Measurements from ENCODE around the gene TRIM17.

TRIM17 gene

DNA sequence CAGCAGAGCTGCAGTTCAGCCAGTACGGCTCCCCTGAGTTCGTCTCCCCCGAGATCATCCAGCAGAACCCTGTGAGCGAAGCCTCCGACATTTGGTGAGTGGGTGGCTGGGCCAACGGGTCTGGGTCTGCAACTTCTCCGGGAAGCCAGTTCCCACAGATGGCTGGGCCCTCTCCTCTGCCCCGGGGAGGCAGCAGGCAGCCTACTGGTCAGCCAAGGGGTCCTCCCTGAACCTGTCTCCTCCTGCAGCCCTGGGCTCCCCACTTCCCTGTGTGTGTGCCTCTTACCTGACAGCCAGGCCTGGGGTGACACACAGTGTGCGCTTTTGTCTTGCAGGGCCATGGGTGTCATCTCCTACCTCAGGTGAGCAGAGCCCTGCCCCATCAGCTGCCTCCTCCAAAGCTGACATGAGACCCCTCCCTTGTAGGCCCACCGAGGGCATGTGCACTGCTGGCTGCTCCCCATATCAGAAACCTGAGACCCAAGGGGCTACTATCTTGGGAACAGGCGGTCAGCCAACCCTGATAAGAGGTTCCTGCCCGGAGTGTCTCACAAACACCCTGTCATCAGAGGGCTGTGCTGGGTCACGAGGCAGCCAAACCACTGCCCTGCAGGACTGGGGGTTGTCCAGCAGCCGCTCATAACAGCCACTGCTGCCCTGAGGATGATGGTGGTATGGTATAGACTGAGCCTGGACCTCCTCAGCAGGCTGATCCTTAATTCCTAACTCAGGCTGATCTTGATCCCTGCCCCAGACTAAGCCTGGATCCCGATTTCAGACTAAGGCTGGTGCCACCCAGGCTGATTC is 47.7 kb downstream of the TRIM17 start:
- DNase-seq (ENCODE audit: low read depth in 2 of 2, low spot score in 1 of 2), result no peak

GRCh38 chr1:228367798-228368791 is 48.6 kb downstream of the TRIM17 start:
- no peak for DNase-seq (ENCODE audit: low read depth in 2 of 2, low spot score in 1 of 2)

- no peak for DNase-seq (ENCODE audit: low read depth in 2 of 2, low spot score in 1 of 2)
Observed at GRCh38 chr1:228366866-228367741, 49.6 kb downstream of the TRIM17 start.

DNA sequence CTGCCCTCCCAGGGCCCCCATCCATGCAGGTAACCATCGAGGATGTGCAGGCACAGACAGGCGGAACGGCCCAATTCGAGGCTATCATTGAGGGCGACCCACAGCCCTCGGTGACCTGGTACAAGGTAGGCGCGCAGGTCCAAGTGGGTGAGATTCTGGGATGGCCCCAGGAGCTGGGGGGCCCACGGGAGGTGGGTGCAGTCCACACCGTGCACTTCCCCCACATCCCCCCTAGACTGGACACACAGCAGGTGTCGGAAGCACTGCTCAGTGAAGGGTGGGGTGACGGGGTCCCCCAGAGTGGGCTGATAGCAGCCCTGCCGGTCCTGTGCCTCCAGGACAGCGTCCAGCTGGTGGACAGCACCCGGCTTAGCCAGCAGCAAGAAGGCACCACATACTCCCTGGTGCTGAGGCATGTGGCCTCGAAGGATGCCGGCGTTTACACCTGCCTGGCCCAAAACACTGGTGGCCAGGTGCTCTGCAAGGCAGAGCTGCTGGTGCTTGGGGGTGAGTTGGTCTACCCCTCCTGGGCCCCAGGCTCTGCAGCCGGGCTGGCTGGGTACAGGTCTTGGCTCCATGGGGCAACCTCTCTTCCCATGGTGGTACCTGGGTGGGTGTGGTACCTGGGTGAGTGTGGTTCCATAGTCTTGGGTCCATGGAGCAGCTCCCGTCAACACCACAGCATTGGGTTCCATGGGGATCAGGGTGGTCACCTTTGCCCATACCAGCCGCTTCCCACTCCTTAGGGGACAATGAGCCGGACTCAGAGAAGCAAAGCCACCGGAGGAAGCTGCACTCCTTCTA is 50.4 kb downstream of the TRIM17 start:
- no peak for DNase-seq (ENCODE audit: low read depth in 2 of 2, low spot score in 1 of 2)

- no peak for DNase-seq (ENCODE audit: low read depth in 2 of 2, low spot score in 1 of 2)
Observed at GRCh38 chr1:228365271-228366061, 51.2 kb downstream of the TRIM17 start.

- DNase-seq (ENCODE audit: low read depth in 2 of 2, low spot score in 1 of 2), result no peak
Observed at GRCh38 chr1:228364706-228365213, 51.9 kb downstream of the TRIM17 start.

GRCh38 chr1:228364068-228364705 is 52.5 kb downstream of the TRIM17 start:
- DNase-seq (ENCODE audit: low read depth in 2 of 2, low spot score in 1 of 2), result no peak

DNA sequence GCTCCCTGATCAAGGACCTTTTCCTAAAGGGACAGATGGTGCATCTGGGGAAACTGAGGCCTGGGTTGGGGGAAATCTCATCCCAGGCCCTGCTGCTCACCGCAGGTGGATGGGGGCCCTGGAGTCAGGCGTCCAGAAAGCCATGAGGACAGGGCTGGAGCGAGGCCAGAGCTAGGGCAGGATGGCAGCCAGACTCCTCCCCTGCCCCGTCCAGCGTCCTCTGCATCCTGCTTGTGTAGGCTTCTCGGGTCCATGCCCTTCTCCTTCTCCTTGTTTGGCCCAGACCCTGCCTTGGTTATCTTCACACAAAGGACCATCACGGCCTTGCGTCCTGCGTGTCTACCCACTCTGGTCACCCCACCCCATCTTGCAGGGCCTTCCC is 53.0 kb downstream of the TRIM17 start:
- no peak for DNase-seq (ENCODE audit: low read depth in 2 of 2, low spot score in 1 of 2)

GRCh38 chr1:228362884-228363450 is 53.7 kb downstream of the TRIM17 start:
- no peak for DNase-seq (ENCODE audit: low read depth in 2 of 2, low spot score in 1 of 2)

DNA sequence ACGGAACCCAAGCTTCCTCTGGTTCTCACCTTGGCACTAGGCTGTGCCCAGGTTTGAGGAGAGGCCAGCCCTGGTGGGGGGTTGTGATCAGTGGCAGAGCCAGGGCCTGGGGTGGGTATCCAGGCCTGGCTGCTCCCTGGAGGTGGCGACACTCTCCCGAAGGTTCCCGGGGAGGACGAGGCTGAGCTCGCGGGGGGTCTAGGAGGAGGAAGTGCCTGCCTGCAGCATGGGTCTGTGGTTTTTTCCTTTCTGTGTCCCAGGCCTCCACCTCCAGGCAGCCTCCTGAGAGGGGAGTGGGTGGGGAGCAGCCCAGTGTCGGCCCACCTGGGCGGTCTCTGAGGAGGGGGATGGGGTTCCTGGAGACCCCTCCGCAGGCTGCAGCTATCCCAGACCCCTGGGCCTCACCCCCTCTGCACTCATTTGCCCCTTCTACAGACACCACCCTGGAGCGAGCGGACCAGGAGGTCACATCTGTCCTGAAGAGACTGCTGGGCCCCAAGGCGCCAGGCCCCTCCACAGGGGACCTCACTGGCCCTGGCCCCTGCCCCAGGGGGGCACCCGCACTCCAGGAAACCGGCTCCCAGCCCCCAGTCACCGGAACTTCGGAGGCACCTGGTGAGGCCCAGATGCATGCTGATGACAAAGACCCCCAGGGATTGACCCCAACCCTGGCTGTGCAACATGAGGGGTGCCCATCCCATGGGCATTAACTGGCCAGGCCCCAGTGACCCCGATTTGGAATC is 54.3 kb downstream of the TRIM17 start:
- DNase-seq (ENCODE audit: low read depth in 2 of 2, low spot score in 1 of 2), result no peak

DNA sequence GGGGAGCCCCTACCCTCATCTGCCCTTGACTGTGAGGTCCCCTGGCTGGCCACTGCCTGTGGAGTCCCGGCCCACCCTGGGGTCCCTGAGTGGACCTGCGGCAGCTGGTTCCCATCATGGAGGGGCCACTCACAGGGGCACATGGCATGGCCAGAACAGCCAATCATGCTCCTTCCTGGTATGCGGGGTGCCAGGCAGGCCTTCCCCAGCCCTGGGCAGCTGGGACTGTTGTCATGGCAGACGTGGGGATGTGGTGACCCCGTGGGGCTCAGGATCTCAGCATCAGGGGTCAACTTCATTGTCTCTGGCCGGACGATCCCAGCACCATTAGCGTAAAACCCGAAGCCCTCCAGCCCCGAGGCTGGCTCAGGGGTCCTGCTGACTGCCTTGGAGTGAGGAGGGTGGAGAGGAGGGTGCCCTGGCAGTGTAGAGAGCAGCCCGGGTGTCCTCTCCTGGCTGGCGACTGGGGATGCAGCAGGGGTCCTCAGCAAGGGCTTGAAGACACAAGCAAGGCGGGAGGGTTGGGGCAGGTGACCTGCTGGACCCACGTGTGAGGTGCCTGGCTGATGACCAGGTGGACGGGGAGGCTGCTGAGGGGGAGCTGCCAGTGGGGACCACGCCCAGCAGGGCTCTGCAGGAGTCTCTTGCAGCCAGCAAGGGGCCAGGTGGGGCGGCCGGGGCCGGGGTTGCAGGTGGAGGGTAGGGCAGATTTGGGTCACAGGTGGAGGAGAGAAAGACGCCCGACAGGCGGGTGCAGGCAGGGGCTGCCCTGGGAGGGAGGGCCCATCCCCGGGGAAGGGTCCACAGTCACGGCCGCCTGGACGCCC is 55.1 kb downstream of the TRIM17 start:
- DNase-seq (ENCODE audit: low read depth in 2 of 2, low spot score in 1 of 2), result no peak

- no peak for DNase-seq (ENCODE audit: low read depth in 2 of 2, low spot score in 1 of 2)
Observed at GRCh38 chr1:228360533-228361313, 55.9 kb downstream of the TRIM17 start.

DNA sequence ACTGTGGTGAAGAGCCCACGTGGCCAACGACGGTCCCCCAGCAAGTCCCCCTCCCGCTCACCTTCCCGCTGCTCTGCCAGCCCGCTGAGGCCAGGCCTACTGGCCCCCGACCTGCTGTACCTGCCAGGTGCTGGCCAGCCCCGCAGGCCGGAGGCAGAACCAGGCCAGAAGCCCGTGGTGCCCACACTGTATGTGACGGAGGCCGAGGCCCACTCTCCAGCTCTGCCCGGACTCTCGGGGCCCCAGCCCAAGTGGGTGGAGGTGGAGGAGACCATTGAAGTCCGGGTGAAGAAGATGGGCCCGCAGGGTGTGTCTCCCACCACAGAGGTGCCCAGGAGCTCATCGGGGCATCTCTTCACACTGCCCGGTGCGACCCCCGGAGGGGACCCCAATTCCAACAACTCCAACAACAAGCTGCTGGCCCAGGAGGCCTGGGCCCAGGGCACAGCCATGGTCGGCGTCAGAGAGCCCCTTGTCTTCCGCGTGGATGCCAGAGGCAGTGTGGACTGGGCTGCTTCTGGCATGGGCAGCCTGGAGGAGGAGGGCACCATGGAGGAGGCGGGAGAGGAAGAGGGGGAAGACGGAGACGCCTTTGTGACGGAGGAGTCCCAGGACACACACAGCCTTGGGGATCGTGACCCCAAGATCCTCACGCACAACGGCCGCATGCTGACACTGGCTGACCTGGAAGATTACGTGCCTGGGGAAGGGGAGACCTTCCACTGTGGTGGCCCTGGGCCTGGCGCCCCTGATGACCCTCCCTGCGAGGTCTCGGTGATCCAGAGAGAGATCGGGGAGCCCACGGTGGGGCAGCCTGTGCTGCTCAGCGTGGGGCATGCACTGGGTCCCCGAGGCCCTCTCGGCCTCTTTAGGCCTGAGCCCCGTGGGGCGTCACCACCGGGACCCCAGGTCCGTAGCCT is 56.8 kb downstream of the TRIM17 start:
- no peak for DNase-seq (ENCODE audit: low read depth in 2 of 2, low spot score in 1 of 2)

GRCh38 chr1:228358764-228359612 is 57.7 kb downstream of the TRIM17 start:
- no peak for DNase-seq (ENCODE audit: low read depth in 2 of 2, low spot score in 1 of 2)

Measured in stimulated activated CD8-positive, alpha-beta memory T cell treated with anti-CD3 and anti-CD28 coated beads, Interleukin-4, amount 100 ng/mL, for 4 hours (primary cell).